Measurements from ENCODE around the gene MYH9. TPM values are rescaled to one million over a fixed set of nuclear protein-coding genes. Genes with fewer than 3 reads are reported as not detected.

MYH9 gene
- total RNA-seq, 1 experiment from 2014 or later, result 323 TPM

DNA sequence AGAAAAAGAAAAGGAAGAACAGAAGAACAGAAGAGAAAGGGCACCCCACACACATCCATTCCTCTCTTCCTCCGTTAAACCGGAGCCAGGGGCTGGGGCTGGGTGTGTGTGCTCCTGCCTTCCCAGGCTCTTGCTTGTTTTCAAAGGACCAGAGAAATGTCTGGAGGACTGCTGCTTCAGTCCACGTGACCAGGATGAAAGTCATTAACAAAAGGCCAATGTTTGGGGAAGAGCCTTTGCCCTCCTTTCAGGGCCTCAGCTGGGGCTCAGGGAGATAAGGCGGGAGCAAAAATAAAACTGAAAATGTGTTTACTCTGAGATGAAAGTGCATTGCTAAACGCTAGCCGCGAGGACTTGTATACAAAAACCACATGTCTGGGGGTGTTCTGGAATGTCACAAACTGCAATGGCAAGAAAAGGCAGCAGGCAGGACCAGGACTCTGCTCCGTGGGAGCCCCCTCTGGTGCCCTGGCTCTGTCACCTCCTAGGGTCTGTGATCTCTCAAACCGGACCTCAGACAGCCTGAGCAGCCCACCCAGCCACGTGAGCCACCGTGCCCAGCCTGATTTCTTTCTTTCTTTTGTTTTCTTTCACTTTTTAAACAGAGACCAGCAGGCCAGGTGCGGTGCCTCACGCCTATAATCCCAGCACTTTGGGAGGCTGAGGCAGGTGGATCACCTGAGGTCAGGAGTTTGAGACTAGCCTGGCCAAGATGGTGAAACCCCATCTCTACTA is 31.6 kb upstream of the MYH9 start:
- POLR2A ChIA-PET (ENCODE audit: low non-redundant PET), result interaction anchor here (0.6 kb wide), 1 partner anchor 36 kb away, joined by 6 read pairs; no protein-coding TSS in a partner anchor
- BruUV-seq (replicated peaks), result no TSS peak
- no peak overlapping the region for H3K27ac ChIP-seq (ENCODE audit: low read depth, low read length, poor library complexity, severe bottlenecking)

DNA sequence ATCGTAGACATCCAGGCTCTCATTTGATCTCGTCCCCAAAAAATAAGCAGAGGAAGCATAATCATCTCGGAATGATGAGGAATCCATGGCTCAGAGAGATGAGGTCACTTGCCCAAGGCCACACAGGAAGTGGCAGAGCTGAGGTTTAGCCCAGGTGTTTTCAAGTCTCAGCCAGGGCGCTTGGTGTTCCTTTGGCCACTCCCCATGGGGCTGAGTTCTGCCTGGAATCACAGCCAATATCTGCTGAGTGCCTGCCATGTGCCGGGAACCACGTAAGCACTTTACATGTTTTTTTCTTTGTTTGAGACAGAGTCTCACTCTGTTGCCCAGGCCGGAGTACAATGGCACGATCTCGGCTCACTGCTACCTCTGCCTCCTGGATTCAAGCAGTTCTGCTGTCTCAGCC is 29.5 kb upstream of the MYH9 start:
- Histone ChIP-seq H3K27ac (ENCODE audit: low read depth, low read length, poor library complexity, severe bottlenecking) (no peak overlapping the region), H3K4me3 (ENCODE audit: low read depth, low read length, poor library complexity, severe bottlenecking) (no peak overlapping the region)
- POLR2A ChIA-PET (ENCODE audit: low non-redundant PET), result no interaction called here

More for the DNA sequence above, 31.6 kb upstream of the MYH9 start:
- H3K27me3 ChIP-seq (replicated peaks; ENCODE audit: insufficient read depth, low read depth, low read length, poor library complexity), result no peaks in the 10 kb centered on the region
- CTCF ChIA-PET, result no interaction called here
- TF ChIP-seq, protein P1, sequence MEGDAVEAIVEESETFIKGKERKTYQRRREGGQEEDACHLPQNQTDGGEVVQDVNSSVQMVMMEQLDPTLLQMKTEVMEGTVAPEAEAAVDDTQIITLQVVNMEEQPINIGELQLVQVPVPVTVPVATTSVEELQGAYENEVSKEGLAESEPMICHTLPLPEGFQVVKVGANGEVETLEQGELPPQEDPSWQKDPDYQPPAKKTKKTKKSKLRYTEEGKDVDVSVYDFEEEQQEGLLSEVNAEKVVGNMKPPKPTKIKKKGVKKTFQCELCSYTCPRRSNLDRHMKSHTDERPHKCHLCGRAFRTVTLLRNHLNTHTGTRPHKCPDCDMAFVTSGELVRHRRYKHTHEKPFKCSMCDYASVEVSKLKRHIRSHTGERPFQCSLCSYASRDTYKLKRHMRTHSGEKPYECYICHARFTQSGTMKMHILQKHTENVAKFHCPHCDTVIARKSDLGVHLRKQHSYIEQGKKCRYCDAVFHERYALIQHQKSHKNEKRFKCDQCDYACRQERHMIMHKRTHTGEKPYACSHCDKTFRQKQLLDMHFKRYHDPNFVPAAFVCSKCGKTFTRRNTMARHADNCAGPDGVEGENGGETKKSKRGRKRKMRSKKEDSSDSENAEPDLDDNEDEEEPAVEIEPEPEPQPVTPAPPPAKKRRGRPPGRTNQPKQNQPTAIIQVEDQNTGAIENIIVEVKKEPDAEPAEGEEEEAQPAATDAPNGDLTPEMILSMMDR (conservative IDR thresholded peaks at IDR 0.05; ENCODE audit: low read depth, low read length), result no peak
- TF ChIP-seq EZH2 (IDR thresholded peaks at IDR 0.05; ENCODE audit: borderline replicate concordance, low read depth, low read length, poor library complexity, severe bottlenecking), result no peak
- intact Hi-C loops (cut with micrococcal nuclease; ENCODE audit: unreplicated experiment), result no loop called here
- no peaks in the 10 kb centered on the region for H3K4me1 ChIP-seq (ENCODE audit: insufficient read depth, low read length, poor library complexity, severe bottlenecking)
- H3K36me3 ChIP-seq (ENCODE audit: insufficient read depth, low read length, poor library complexity, severe bottlenecking), result no peaks in the 10 kb centered on the region
- no peaks in the 10 kb centered on the region for H3K9me3 ChIP-seq (ENCODE audit: low read depth, low read length, poor library complexity, severe bottlenecking)
- no peak for DNase-seq (ENCODE audit: low spot score)
- no peak overlapping the region for H3K4me3 ChIP-seq (ENCODE audit: low read depth, low read length, poor library complexity, severe bottlenecking)

DNA sequence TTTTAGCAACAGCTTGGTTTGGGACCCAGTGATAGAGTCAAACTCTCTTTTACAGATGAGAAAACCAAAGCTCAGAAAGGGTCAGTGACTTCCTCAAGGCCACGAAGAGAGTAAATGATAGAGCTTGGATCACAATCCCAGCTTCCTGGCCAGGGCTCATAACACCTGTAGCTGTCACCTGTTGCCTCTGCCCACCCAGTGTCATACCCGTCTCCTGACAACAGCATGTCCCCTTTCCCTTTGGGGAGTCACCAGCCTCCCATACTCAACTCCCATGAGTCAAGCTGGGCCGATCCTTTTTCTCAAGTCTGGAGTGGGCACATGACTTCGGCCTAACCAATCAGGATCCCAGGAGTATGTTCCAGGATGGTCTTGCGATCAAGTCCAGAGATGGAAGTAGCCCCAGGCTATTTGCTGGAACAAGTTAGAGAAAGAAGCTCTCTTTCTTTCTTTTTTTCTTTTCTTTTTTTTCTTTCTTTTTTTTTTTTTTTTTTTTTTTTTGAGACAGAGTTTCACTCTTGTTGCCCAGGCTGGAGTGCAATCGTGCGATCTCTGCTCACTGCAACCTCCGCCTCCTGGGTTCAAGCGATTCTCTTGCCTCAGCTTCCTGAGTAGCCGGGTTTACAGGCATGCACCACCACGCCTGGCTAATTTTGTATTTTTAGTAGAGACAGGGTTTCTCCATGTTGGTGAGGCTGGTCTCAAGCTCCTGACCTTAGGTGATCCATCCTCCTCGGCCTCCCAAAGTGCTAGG is 27.8 kb upstream of the MYH9 start:
- TF ChIP-seq, protein P1 (conservative IDR thresholded peaks at IDR 0.05; ENCODE audit: low read depth, low read length), result no peak
- no peak for TF ChIP-seq EZH2 (IDR thresholded peaks at IDR 0.05; ENCODE audit: borderline replicate concordance, low read depth, low read length, poor library complexity, severe bottlenecking)
- Histone ChIP-seq H3K4me1 (ENCODE audit: insufficient read depth, low read length, poor library complexity, severe bottlenecking) (no peaks in the 10 kb centered on the region), H3K4me3 (ENCODE audit: low read depth, low read length, poor library complexity, severe bottlenecking) (no peak overlapping the region), H3K27me3 (replicated peaks; ENCODE audit: insufficient read depth, low read depth, low read length, poor library complexity) (no peaks in the 10 kb centered on the region), H3K9me3 (ENCODE audit: low read depth, low read length, poor library complexity, severe bottlenecking) (no peaks in the 10 kb centered on the region), H3K36me3 (ENCODE audit: insufficient read depth, low read length, poor library complexity, severe bottlenecking) (no peaks in the 10 kb centered on the region), H3K27ac (ENCODE audit: low read depth, low read length, poor library complexity, severe bottlenecking) (no peak overlapping the region)
- BruUV-seq (replicated peaks), result no TSS peak
- POLR2A ChIA-PET (ENCODE audit: low non-redundant PET), result no interaction called here
- intact Hi-C loops (cut with micrococcal nuclease; ENCODE audit: unreplicated experiment), result no loop called here
- DNase-seq (ENCODE audit: low spot score), result no peak
- CTCF ChIA-PET, result interaction anchor here (0.6 kb wide), 1 partner anchor 129 kb away, joined by 3 read pairs; no protein-coding TSS in a partner anchor

More for the DNA sequence above, 29.5 kb upstream of the MYH9 start:
- no TSS peak for BruUV-seq (replicated peaks)
- intact Hi-C loops (cut with micrococcal nuclease; ENCODE audit: unreplicated experiment), result no loop called here
- CTCF ChIA-PET, result no interaction called here
- Histone ChIP-seq H3K4me1 (ENCODE audit: insufficient read depth, low read length, poor library complexity, severe bottlenecking) (no peaks in the 10 kb centered on the region), H3K27me3 (replicated peaks; ENCODE audit: insufficient read depth, low read depth, low read length, poor library complexity) (no peaks in the 10 kb centered on the region), H3K36me3 (ENCODE audit: insufficient read depth, low read length, poor library complexity, severe bottlenecking) (no peaks in the 10 kb centered on the region), H3K9me3 (ENCODE audit: low read depth, low read length, poor library complexity, severe bottlenecking) (no peaks in the 10 kb centered on the region)
- no peak for DNase-seq (ENCODE audit: low spot score)
- no peak for TF ChIP-seq EZH2 (IDR thresholded peaks at IDR 0.05; ENCODE audit: borderline replicate concordance, low read depth, low read length, poor library complexity, severe bottlenecking)
- TF ChIP-seq, protein P1 (conservative IDR thresholded peaks at IDR 0.05; ENCODE audit: low read depth, low read length), result no peak

Data from A673 (cell line).